ENCODE measurements around the gene RTKN2.

The RTKN2 gene

GRCh38 chr10:62224606-62225005, 44.0 kb downstream of the RTKN2 start:
- H3K4me3 ChIP-seq (ENCODE audit: low read length), result no peak overlapping the region
- H3K4me1 ChIP-seq (ENCODE audit: control insufficient read depth, low read length), result no peaks in the 10 kb centered on the region
- no peaks in the 10 kb centered on the region for H3F3A ChIP-seq (ENCODE audit: control insufficient read depth, insufficient read depth)
- H3K27me3 ChIP-seq (ENCODE audit: control insufficient read depth, low read length), result no peaks in the 10 kb centered on the region
- H3K9me2 ChIP-seq (replicated peaks; ENCODE audit: control insufficient read depth, low read length), result no peaks in the 10 kb centered on the region
- no peak overlapping the region for H3K4me2 ChIP-seq (ENCODE audit: low read length)
- H3K79me2 ChIP-seq (ENCODE audit: control insufficient read depth, low read length), result no peaks in the 10 kb centered on the region
- no peaks in the 10 kb centered on the region for H3K36me3 ChIP-seq (ENCODE audit: control insufficient read depth, low read length)
- TF ChIP-seq EZH2phosphoT487 (IDR thresholded peaks at IDR 0.05; ENCODE audit: borderline replicate concordance, low read length), result no peak
- TF ChIP-seq, protein P1, sequence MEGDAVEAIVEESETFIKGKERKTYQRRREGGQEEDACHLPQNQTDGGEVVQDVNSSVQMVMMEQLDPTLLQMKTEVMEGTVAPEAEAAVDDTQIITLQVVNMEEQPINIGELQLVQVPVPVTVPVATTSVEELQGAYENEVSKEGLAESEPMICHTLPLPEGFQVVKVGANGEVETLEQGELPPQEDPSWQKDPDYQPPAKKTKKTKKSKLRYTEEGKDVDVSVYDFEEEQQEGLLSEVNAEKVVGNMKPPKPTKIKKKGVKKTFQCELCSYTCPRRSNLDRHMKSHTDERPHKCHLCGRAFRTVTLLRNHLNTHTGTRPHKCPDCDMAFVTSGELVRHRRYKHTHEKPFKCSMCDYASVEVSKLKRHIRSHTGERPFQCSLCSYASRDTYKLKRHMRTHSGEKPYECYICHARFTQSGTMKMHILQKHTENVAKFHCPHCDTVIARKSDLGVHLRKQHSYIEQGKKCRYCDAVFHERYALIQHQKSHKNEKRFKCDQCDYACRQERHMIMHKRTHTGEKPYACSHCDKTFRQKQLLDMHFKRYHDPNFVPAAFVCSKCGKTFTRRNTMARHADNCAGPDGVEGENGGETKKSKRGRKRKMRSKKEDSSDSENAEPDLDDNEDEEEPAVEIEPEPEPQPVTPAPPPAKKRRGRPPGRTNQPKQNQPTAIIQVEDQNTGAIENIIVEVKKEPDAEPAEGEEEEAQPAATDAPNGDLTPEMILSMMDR (IDR thresholded peaks at IDR 0.05; ENCODE audit: low read depth, low read length, poor library complexity, severe bottlenecking), result no peak
- no peaks in the 10 kb centered on the region for H4K20me1 ChIP-seq (ENCODE audit: control insufficient read depth, insufficient read depth, low read depth, low read length)
- no peak overlapping the region for H3K27ac ChIP-seq (ENCODE audit: low read depth, low read length)
- H3K9me3 ChIP-seq (ENCODE audit: control insufficient read depth, insufficient read depth, low read length), result no peaks in the 10 kb centered on the region

DNA sequence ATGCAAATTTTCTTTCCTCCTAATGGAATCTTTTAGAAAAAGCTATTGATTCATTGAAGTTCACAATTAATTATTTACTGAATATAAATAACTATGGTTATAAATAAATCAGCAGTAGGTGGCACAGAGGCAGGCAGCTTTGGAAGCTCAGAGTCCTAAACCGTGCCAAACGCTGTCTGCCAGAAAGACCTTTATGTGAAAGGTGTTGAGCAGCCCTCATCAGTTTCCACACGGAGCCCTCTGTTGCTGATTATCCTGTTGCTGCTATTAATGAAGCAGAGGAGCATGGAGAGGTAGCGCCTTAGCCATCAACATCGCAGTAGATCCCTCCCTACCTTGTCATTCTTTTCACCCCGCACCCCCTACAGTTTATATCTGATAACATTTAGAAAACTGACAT, 51.0 kb downstream of the RTKN2 start:
- H3K79me2 ChIP-seq (ENCODE audit: control insufficient read depth, low read length), result no peaks in the 10 kb centered on the region
- no peaks in the 10 kb centered on the region for H3K9me2 ChIP-seq (replicated peaks; ENCODE audit: control insufficient read depth, low read length)
- TF ChIP-seq, protein P1 (IDR thresholded peaks at IDR 0.05; ENCODE audit: low read depth, low read length, poor library complexity, severe bottlenecking), result no peak
- no peak for TF ChIP-seq EZH2phosphoT487 (IDR thresholded peaks at IDR 0.05; ENCODE audit: borderline replicate concordance, low read length)
- H3K4me3 ChIP-seq (ENCODE audit: low read length), result no peak overlapping the region
- no peaks in the 10 kb centered on the region for H3K27me3 ChIP-seq (ENCODE audit: control insufficient read depth, low read length)
- H3K4me1 ChIP-seq (ENCODE audit: control insufficient read depth, low read length), result no peaks in the 10 kb centered on the region
- H3K9me3 ChIP-seq (ENCODE audit: control insufficient read depth, insufficient read depth, low read length), result no peaks in the 10 kb centered on the region
- H3K27ac ChIP-seq (ENCODE audit: low read depth, low read length), result no peak overlapping the region
- H4K20me1 ChIP-seq (ENCODE audit: control insufficient read depth, insufficient read depth, low read depth, low read length), result no peaks in the 10 kb centered on the region
- H3F3A ChIP-seq (ENCODE audit: control insufficient read depth, insufficient read depth), result no peaks in the 10 kb centered on the region
- no peak overlapping the region for H3K4me2 ChIP-seq (ENCODE audit: low read length)
- H3K36me3 ChIP-seq (ENCODE audit: control insufficient read depth, low read length), result no peaks in the 10 kb centered on the region

GRCh38 chr10:62214364-62214874, 54.2 kb downstream of the RTKN2 start:
- Histone ChIP-seq H3K4me2 (ENCODE audit: low read length) (no peak overlapping the region), H3K4me1 (ENCODE audit: control insufficient read depth, low read length) (no peaks in the 10 kb centered on the region), H3K4me3 (ENCODE audit: low read length) (no peak overlapping the region), H3K27ac (ENCODE audit: low read depth, low read length) (no peak overlapping the region), H3K27me3 (ENCODE audit: control insufficient read depth, low read length) (no peaks in the 10 kb centered on the region), H3K9me2 (replicated peaks; ENCODE audit: control insufficient read depth, low read length) (no peaks in the 10 kb centered on the region), H3K79me2 (ENCODE audit: control insufficient read depth, low read length) (no peaks in the 10 kb centered on the region), H3K9me3 (ENCODE audit: control insufficient read depth, insufficient read depth, low read length) (no peaks in the 10 kb centered on the region), H3F3A (ENCODE audit: control insufficient read depth, insufficient read depth) (no peaks in the 10 kb centered on the region), H4K20me1 (ENCODE audit: control insufficient read depth, insufficient read depth, low read depth, low read length) (no peaks in the 10 kb centered on the region), H3K36me3 (ENCODE audit: control insufficient read depth, low read length) (no peaks in the 10 kb centered on the region)
- TF ChIP-seq EZH2phosphoT487 (IDR thresholded peaks at IDR 0.05; ENCODE audit: borderline replicate concordance, low read length), result no peak
- TF ChIP-seq, protein P1 (IDR thresholded peaks at IDR 0.05; ENCODE audit: low read depth, low read length, poor library complexity, severe bottlenecking), result no peak
